Neural crest cell (in vitro differentiated cells): ENCODE data around the gene RASGRP2. TPM values are rescaled to one million over a fixed set of nuclear protein-coding genes. Genes with fewer than 3 reads are reported as not detected.
A peak's percentile ranks its signal among the peaks of the same experiment; 100 is the strongest.

Source experiments
- DNase-seq: peaks from one replicate; pipeline ENCODE4 v3.0.0; 2021; ENCODE audit warnings: low read depth, mixed read lengths, low spot score
- H3K27ac Mint-ChIP-seq: one replicate; pipeline ENCODE4 v1.8.0; 2021; ENCODE audit warnings: mild to moderate bottlenecking, mixed read lengths; ENCODE audit not compliant: unreplicated experiment
- H3K27me3 Mint-ChIP-seq: 2 replicates; pipeline ENCODE4 v1.8.0; 2021; ENCODE audit warnings: low read depth, mild to moderate bottlenecking, mixed read lengths
- H3K36me3 Mint-ChIP-seq: 2 replicates; pipeline ENCODE4 v1.8.0; 2021; ENCODE audit warnings: low read depth, mild to moderate bottlenecking, mixed read lengths
- H3K4me1 Mint-ChIP-seq: 2 replicates; pipeline ENCODE4 v1.8.0; 2021; ENCODE audit warnings: mixed read lengths
- H3K4me3 Mint-ChIP-seq: one replicate; pipeline ENCODE4 v1.8.0; 2021; ENCODE audit warnings: mild to moderate bottlenecking, mixed read lengths
- H3K9me3 Mint-ChIP-seq: 2 replicates; pipeline ENCODE4 v1.8.0; 2021; ENCODE audit warnings: mixed read lengths
- total RNA-seq: library from RNA; stranded (reverse); gene quantifications from 2 replicates; pipeline ENCODE4 v1.2.1, GENCODE V29; 2021
- TF ChIP-seq, protein P1 (sequence below): fragments of 200-600 bp; sonication (generic); conservative IDR thresholded peaks from 2 replicates; pipeline ENCODE4 v1.5.0; 2021; ENCODE audit warnings: antibody characterized with exemption, mild to moderate bottlenecking

RASGRP2 gene
- total RNA-seq, 1 donor from 2014 or later: 0.93 TPM

DNA sequence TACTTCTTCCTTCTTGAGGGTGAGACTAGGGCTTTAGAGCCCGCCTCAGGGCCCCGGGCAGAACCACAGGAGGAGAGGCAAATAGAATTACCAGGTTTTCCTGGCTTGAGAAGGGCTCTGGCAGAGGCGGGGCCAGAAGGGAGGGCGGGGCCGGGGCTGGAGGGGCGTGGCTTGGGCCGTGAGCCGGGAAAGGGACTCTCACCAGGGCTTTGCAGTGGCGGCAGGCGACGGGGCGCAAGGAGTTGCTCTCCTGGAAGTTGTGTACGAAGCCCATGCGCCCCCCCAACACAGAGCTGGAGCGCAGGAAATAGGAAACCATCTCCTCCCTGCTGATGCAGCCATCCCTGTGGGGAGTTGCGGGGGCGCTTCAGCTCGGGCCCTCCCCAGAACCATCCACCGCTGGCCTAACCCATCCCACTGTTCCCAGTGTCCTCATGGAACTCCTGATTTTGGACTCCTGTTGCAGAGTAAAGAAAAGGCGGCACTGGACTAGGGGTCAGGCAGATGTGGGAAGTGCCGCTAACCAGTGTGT lies 14.0 kb downstream of the RASGRP2 start:
- peak overlapping the region; percentile 14 for H3K4me3 Mint-ChIP-seq
- peak; percentile 59 for DNase-seq
- H3K27me3 Mint-ChIP-seq: peaks cover 10% of the 10 kb centered on the region

DNA sequence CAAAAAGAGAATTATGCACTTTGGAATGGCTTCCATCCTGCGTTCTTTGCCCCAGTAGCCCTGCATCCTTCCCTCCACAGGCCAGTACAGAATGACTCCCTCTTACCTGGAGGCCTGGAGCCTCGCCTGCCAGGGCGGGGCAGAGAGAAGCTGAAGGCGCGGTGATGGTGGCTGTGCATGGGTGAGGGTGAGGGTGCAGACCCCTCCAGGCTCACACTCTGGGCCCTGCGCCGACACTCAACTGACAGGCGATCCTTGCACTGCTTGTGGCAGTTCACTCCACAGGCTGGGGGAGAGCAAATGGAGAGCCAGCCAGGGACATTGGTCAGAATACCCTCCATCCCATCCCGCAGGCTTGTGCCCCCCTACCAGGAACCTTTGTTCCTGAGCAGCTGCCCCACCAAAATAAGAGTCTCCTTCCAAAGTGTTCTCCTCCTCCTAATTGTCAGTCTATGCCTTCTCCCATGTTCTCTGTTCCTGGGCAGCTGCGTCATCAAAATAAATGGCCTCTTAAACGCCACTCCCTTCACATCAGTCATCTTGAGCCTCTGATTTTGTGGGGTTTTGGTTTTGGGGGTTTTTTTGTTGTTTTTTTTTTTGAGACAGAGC lies 15.1 kb downstream of the RASGRP2 start:
- peaks cover 32% of the 10 kb centered on the region for H3K4me1 Mint-ChIP-seq
- TF ChIP-seq, protein P1, sequence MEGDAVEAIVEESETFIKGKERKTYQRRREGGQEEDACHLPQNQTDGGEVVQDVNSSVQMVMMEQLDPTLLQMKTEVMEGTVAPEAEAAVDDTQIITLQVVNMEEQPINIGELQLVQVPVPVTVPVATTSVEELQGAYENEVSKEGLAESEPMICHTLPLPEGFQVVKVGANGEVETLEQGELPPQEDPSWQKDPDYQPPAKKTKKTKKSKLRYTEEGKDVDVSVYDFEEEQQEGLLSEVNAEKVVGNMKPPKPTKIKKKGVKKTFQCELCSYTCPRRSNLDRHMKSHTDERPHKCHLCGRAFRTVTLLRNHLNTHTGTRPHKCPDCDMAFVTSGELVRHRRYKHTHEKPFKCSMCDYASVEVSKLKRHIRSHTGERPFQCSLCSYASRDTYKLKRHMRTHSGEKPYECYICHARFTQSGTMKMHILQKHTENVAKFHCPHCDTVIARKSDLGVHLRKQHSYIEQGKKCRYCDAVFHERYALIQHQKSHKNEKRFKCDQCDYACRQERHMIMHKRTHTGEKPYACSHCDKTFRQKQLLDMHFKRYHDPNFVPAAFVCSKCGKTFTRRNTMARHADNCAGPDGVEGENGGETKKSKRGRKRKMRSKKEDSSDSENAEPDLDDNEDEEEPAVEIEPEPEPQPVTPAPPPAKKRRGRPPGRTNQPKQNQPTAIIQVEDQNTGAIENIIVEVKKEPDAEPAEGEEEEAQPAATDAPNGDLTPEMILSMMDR: no peak
- H3K27me3 Mint-ChIP-seq: peaks cover 16% of the 10 kb centered on the region
- no peaks in the 10 kb centered on the region for H3K36me3 Mint-ChIP-seq
- no peak for DNase-seq
- H3K9me3 Mint-ChIP-seq: no peaks in the 10 kb centered on the region
- no peak overlapping the region for H3K4me3 Mint-ChIP-seq
- no peak overlapping the region for H3K27ac Mint-ChIP-seq

More for the DNA sequence above, 14.0 kb downstream of the RASGRP2 start:
- no peaks in the 10 kb centered on the region for H3K9me3 Mint-ChIP-seq
- H3K4me1 Mint-ChIP-seq: peaks cover 22% of the 10 kb centered on the region
- TF ChIP-seq, protein P1: no peak
- no peak overlapping the region for H3K27ac Mint-ChIP-seq
- H3K36me3 Mint-ChIP-seq: no peaks in the 10 kb centered on the region

DNA sequence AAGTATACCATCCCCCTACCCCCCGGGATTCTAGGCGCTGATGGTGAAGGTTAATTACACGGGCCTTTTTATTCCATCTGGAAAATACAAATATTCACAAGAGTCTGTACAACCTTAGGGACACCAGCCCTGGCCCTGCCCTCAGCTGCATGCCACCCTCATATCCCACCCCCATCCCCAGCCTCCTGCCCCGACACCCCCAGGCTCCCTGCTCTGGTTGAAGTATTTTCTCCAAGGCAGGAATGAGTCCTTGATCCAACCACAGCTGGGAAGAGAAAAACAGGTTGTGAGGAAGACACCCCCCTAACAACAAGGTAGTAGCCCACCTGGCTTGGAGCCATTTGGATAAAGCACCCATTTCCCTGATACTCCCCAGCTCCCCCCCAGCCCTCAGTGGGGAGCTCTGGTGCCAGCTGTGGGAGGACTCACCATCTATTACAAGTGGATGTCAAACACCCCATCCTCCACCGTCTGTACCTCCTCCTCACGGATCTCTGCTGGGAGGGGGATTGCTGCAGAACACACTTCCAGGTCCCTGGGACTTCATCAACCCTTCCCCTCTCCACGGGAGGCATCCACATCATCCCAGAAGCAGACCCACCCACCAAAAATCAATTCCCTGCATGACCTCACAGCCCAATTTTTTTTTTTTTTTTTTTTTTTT lies 16.9 kb downstream of the RASGRP2 start:
- DNase-seq: no peak
- Mint-ChIP-seq H3K27me3 (peaks cover 24% of the 10 kb centered on the region), H3K36me3 (no peaks in the 10 kb centered on the region), H3K27ac (no peak overlapping the region), H3K4me3 (peak overlapping the region; percentile 58), H3K4me1 (peaks cover 32% of the 10 kb centered on the region), H3K9me3 (no peaks in the 10 kb centered on the region)
- TF ChIP-seq, protein P1: no peak

DNA sequence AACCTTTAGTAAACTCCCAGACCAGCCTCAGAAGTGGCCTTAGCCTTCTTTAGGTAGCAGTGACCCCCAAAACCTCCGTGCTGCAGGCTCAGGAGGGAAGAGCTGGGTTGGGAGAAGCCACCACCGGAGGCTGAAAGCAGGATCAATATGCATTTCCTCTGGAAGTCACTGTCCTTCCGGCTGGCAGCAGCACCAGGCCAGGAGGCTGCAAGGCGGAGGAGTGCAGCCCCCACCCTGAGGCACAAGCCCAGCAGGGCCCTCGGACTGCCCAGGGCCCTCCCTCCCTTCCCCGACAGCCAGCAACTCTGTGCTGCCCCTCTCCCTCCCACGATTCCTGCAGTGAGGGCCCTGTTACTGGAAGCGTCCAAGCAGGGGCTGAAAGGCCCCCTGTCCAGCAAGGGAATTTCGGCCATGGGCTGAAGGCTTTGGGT lies 17.7 kb downstream of the RASGRP2 start:
- peaks cover 32% of the 10 kb centered on the region for H3K4me1 Mint-ChIP-seq
- H3K4me3 Mint-ChIP-seq: peak overlapping the region; percentile 58
- H3K36me3 Mint-ChIP-seq: no peaks in the 10 kb centered on the region
- no peak overlapping the region for H3K27ac Mint-ChIP-seq
- peaks cover 32% of the 10 kb centered on the region for H3K27me3 Mint-ChIP-seq
- no peaks in the 10 kb centered on the region for H3K9me3 Mint-ChIP-seq
- DNase-seq: no peak
- TF ChIP-seq, protein P1: no peak

DNA sequence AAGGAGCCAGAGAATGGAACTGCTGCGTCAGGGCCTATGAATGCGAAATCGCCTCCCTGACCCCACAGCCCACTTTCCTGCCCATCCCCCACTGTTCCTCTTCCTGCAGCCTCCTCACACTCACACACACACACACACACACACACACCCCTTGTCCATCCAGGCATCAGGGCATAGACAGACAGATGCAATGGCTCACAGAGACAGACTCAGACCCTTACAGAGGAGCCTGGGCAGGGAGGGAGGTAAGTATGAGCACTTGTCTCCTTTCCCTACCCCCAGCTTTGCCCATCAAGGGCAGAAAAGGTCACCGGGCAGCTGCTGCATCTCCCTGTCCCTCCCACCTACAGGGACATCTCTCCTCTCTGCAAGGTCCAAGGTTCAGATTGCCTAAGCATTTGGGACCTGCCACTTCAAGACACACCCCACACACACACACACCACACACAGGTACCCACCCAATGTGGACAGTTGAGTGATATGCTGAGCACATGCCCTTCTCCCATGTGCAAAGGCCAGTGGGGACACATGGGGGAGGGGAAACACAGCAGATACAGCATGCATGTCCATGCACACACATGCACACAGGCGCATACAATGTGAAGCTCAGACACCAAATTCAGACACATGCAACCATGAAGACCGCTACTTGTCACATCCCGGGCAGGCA lies 18.9 kb downstream of the RASGRP2 start:
- peak overlapping the region; percentile 81 for H3K27ac Mint-ChIP-seq
- H3K4me3 Mint-ChIP-seq: peak overlapping the region; percentile 80
- TF ChIP-seq, protein P1: no peak
- DNase-seq: no peak
- H3K9me3 Mint-ChIP-seq: no peaks in the 10 kb centered on the region
- peaks cover 42% of the 10 kb centered on the region for H3K27me3 Mint-ChIP-seq
- no peaks in the 10 kb centered on the region for H3K36me3 Mint-ChIP-seq
- H3K4me1 Mint-ChIP-seq: peaks cover 32% of the 10 kb centered on the region
